Thyroid gland (tissue), 4 donors: Measurements from ENCODE around the gene GALNT9. TPM values are rescaled to one million over a fixed set of nuclear protein-coding genes. Genes with fewer than 3 reads are reported as not detected.

Experiments used
- DNase-seq, 2 donors: peaks; one replicate each; pipeline ENCODE4 v3.0.0-alpha.2; 2019
- H3K27ac ChIP-seq, 3 donors: fragments of 200-600 bp; sonication (generic); 1 replicate in 2 of 3; 2 replicates in 1 of 3; pipeline ENCODE4 v1.5.1; 2016 to 2019; ENCODE audit warnings: mild to moderate bottlenecking in 1 of 3, moderate library complexity in 1 of 3
- H3K27me3 ChIP-seq: fragments of 200-600 bp; sonication (generic); one replicate; pipeline ENCODE4 v1.5.1; 2019
- H3K36me3 ChIP-seq, 2 donors: fragments of 200-600 bp; sonication (generic); one replicate each; pipeline ENCODE4 v1.5.1; 2016 to 2019
- H3K4me1 ChIP-seq, 2 donors: fragments of 200-600 bp; sonication (generic); one replicate each; pipeline ENCODE4 v1.5.1; 2017 to 2019
- H3K4me3 ChIP-seq, 3 donors: fragments of 200-600 bp; sonication (generic); replicated peaks in 1 of 3; 1 replicate in 2 of 3; 2 replicates in 1 of 3; pipeline ENCODE4 v1.5.1; 2016; ENCODE audit warnings: mild to moderate bottlenecking in 1 of 3
- H3K9me3 ChIP-seq: fragments of 200-600 bp; sonication (generic); one replicate; pipeline ENCODE4 v1.5.1; 2017
- CTCF ChIP-seq, 6 experiments: fragments of 200-600 bp in 3 of 6; fragments of 450-650 bp in 3 of 6; sonication (generic) in 3 of 6; IDR thresholded peaks; one replicate each; pipeline ENCODE4 v1.5.1; 2016 to 2019; ENCODE audit warnings: antibody characterized with exemption in 6 of 6, mild to moderate bottlenecking in 2 of 6, inconsistent platforms in 1 of 6, moderate library complexity in 1 of 6
- POLR2A ChIP-seq, 2 donors: fragments of 450-650 bp; IDR thresholded peaks; one replicate each; pipeline ENCODE4 v1.6.1; 2017; ENCODE audit warnings: antibody characterized with exemption in 2 of 2, mild to moderate bottlenecking in 2 of 2, moderate library complexity in 1 of 2
- WGBS, 2 donors: methylation state at CpG; one replicate each; pipeline ENCODE4 v1.1.5; 2017; 5-methylcytosine and 5-hydroxymethylcytosine counted together
- intact Hi-C: fragments of 100-400 bp; cut with DNase I; formaldehyde crosslinking; loops from one replicate; pipeline ENCODE4 v1.15.1; 2023
- total RNA-seq, 4 donors: library from RNA; depleted of rRNA; stranded (reverse); fragments of >200 nt; gene quantifications; one replicate each; pipeline ENCODE4 v1.2.3, GENCODE V29; 2016

The GALNT9 gene
- total RNA-seq, 4 donors from 2014 or later = 2.2 to 29.2 (median 15.9) TPM

- WGBS, 2 donors = 86 to 89% methylated on average over 8 to 17 of the region's 17 CpGs
- intact Hi-C loops = no loop called here
- Histone ChIP-seq H3K27ac (no peak overlapping the region), H3K4me3 (no peak overlapping the region), H3K9me3 (no peaks in the 10 kb centered on the region), H3K36me3 (no peaks in the 10 kb centered on the region), H3K27me3 (no peaks in the 10 kb centered on the region), H3K4me1 (peaks cover 7 to 15% of the 10 kb centered on the region in 2 donors)
- TF ChIP-seq POLR2A (IDR thresholded peaks at IDR 0.05) = no peak
- TF ChIP-seq CTCF (IDR thresholded peaks at IDR 0.05) = no peak
- no peak for DNase-seq
These were observed 99.5 kb downstream of the GALNT9 start for GRCh38 chr12:132229926-132230325.

- intact Hi-C loops = no loop called here
- Histone ChIP-seq H3K36me3 (no peaks in the 10 kb centered on the region), H3K9me3 (no peaks in the 10 kb centered on the region), H3K4me3 (no peak overlapping the region), H3K27ac (no peak overlapping the region), H3K27me3 (no peaks in the 10 kb centered on the region), H3K4me1 (peaks cover 7 to 15% of the 10 kb centered on the region in 2 donors)
- no peak for DNase-seq
- 81 to 92% methylated on average over 20 to 26 of the region's 29 CpGs for WGBS, 2 donors
- no peak for TF ChIP-seq CTCF (IDR thresholded peaks at IDR 0.05)
- no peak for TF ChIP-seq POLR2A (IDR thresholded peaks at IDR 0.05)
These were observed 100.1 kb downstream of the GALNT9 start for GRCh38 chr12:132229193-132229760.

GRCh38 chr12:132228476-132229192 is 100.8 kb downstream of the GALNT9 start:
- no peak for DNase-seq
- Histone ChIP-seq H3K27me3 (no peaks in the 10 kb centered on the region), H3K36me3 (no peaks in the 10 kb centered on the region), H3K4me1 (peaks cover 7 to 15% of the 10 kb centered on the region in 2 donors), H3K9me3 (no peaks in the 10 kb centered on the region), H3K27ac (peak overlapping the region in 1 of 3 donors; percentile 38), H3K4me3 (no peak overlapping the region)
- intact Hi-C loops = no loop called here
- WGBS, 2 donors = 70 to 78% methylated on average over 20 to 21 of the region's 28 CpGs
- no peak for TF ChIP-seq POLR2A (IDR thresholded peaks at IDR 0.05)
- TF ChIP-seq CTCF (IDR thresholded peaks at IDR 0.05) = no peak

GRCh38 chr12:132227782-132228475 is 101.5 kb downstream of the GALNT9 start:
- peak; percentile 81 to 92 for DNase-seq
- peaks cover 7 to 17% of the 10 kb centered on the region in 2 donors for H3K4me1 ChIP-seq
- TF ChIP-seq CTCF (IDR thresholded peaks at IDR 0.05) (no peak), POLR2A (IDR thresholded peaks at IDR 0.05) (no peak)
- H3K27ac ChIP-seq = peak overlapping the region in 1 of 3 donors; percentile 38
- H3K4me3 ChIP-seq = no peak overlapping the region
- WGBS, 2 donors = 42% methylated on average over 23 to 24 of the region's 26 CpGs
- no peaks in the 10 kb centered on the region for H3K27me3 ChIP-seq
- no peaks in the 10 kb centered on the region for H3K36me3 ChIP-seq
- intact Hi-C loops = no loop called here
- no peaks in the 10 kb centered on the region for H3K9me3 ChIP-seq

- Histone ChIP-seq H3K27ac (no peak overlapping the region), H3K36me3 (no peaks in the 10 kb centered on the region), H3K4me3 (no peak overlapping the region), H3K4me1 (peaks cover 13 to 25% of the 10 kb centered on the region in 2 donors), H3K27me3 (no peaks in the 10 kb centered on the region), H3K9me3 (no peaks in the 10 kb centered on the region)
- intact Hi-C loops = no loop called here
- DNase-seq = no peak
- TF ChIP-seq POLR2A (IDR thresholded peaks at IDR 0.05) (no peak), CTCF (IDR thresholded peaks at IDR 0.05) (no peak)
- 58 to 60% methylated on average over 20 to 28 of the region's 28 CpGs for WGBS, 2 donors
These were observed 102.3 kb downstream of the GALNT9 start for GRCh38 chr12:132227118-132227517.
